ENCODE measurements around the gene TRPM3. TPM values are rescaled to one million over a fixed set of nuclear protein-coding genes. Genes with fewer than 3 reads are reported as not detected.
A peak's percentile ranks its signal among the peaks of the same experiment; 100 is the strongest.
"Not testable (repeated sequence)": the region's sequence is repeated elsewhere in the genome, so short reads cannot be mapped to it uniquely, and the experiment has no call there.

TRPM3 gene
- total and polyA plus RNA-seq, 2 experiments from 2014 or later = 0.24 TPM; not detected in 1

GRCh38 chr9:70658765-70659164 lies 462.7 kb downstream of the TRPM3 start:
- no peaks in the 10 kb centered on the region for H3K4me1 ChIP-seq (ENCODE audit: low read depth)
- TF ChIP-seq CTCF (IDR thresholded peaks at IDR 0.05; ENCODE audit: low read depth, low read length) = no peak
- H3K27ac ChIP-seq = no peak overlapping the region
- H3K9me3 ChIP-seq (ENCODE audit: low read depth) = no peaks in the 10 kb centered on the region
- no peak for DNase-seq (ENCODE audit: low read depth in 1 of 2, low spot score in 1 of 2)
- no peaks in the 10 kb centered on the region for H3K27me3 ChIP-seq
- H3K36me3 ChIP-seq = no peaks in the 10 kb centered on the region
- H3K4me3 ChIP-seq = no peak overlapping the region

- DNase-seq (ENCODE audit: low read depth in 1 of 2, low spot score in 1 of 2) = no peak
- H3K9me3 ChIP-seq (ENCODE audit: low read depth) = no peaks in the 10 kb centered on the region
- no peaks in the 10 kb centered on the region for H3K4me1 ChIP-seq (ENCODE audit: low read depth)
- no peak overlapping the region for H3K27ac ChIP-seq
- no peaks in the 10 kb centered on the region for H3K27me3 ChIP-seq
- no peak for TF ChIP-seq CTCF (IDR thresholded peaks at IDR 0.05; ENCODE audit: low read depth, low read length)
- no peaks in the 10 kb centered on the region for H3K36me3 ChIP-seq
- no peak overlapping the region for H3K4me3 ChIP-seq
These were observed 465.1 kb downstream of the TRPM3 start for GRCh38 chr9:70656281-70656680.

- Histone ChIP-seq H3K27ac (no peak overlapping the region), H3K36me3 (no peaks in the 10 kb centered on the region), H3K4me3 (no peak overlapping the region), H3K4me1 (ENCODE audit: low read depth) (no peaks in the 10 kb centered on the region), H3K9me3 (ENCODE audit: low read depth) (no peaks in the 10 kb centered on the region), H3K27me3 (no peaks in the 10 kb centered on the region)
- no peak for DNase-seq (ENCODE audit: low read depth in 1 of 2, low spot score in 1 of 2)
- TF ChIP-seq CTCF (IDR thresholded peaks at IDR 0.05; ENCODE audit: low read depth, low read length) = no peak
These were observed 467.3 kb downstream of the TRPM3 start for GRCh38 chr9:70654144-70654543.

- not testable (repeated sequence) for H3K36me3 ChIP-seq; H3K27ac ChIP-seq; H3K4me1 ChIP-seq (ENCODE audit: low read depth)
These were observed 476.8 kb downstream of the TRPM3 start for GRCh38 chr9:70644627-70645026.

GRCh38 chr9:70642341-70642740 lies 479.1 kb downstream of the TRPM3 start:
- Histone ChIP-seq H3K27ac (no peak overlapping the region), H3K4me3 (no peak overlapping the region), H3K36me3 (no peaks in the 10 kb centered on the region), H3K4me1 (ENCODE audit: low read depth) (no peaks in the 10 kb centered on the region), H3K27me3 (no peaks in the 10 kb centered on the region), H3K9me3 (ENCODE audit: low read depth) (no peaks in the 10 kb centered on the region)
- no peak for DNase-seq (ENCODE audit: low read depth in 1 of 2, low spot score in 1 of 2)
- TF ChIP-seq CTCF (IDR thresholded peaks at IDR 0.05; ENCODE audit: low read depth, low read length) = no peak

More at GRCh38 chr9:70644627-70645026, 476.8 kb downstream of the TRPM3 start:
- not testable (repeated sequence) for H3K27me3 ChIP-seq; DNase-seq (ENCODE audit: low read depth in 1 of 2, low spot score in 1 of 2); H3K4me3 ChIP-seq; H3K9me3 ChIP-seq (ENCODE audit: low read depth)

GRCh38 chr9:70641631-70642030 lies 479.8 kb downstream of the TRPM3 start:
- H3K4me1 ChIP-seq (ENCODE audit: low read depth) = no peaks in the 10 kb centered on the region
- no peaks in the 10 kb centered on the region for H3K27me3 ChIP-seq
- peak in 1 of 2 donors; percentile 8 for DNase-seq (ENCODE audit: low read depth in 1 of 2, low spot score in 1 of 2)
- no peak overlapping the region for H3K27ac ChIP-seq
- no peaks in the 10 kb centered on the region for H3K36me3 ChIP-seq
- TF ChIP-seq CTCF (IDR thresholded peaks at IDR 0.05; ENCODE audit: low read depth, low read length) = no peak
- no peak overlapping the region for H3K4me3 ChIP-seq
- no peaks in the 10 kb centered on the region for H3K9me3 ChIP-seq (ENCODE audit: low read depth)
